Stimulated activated CD8-positive, alpha-beta memory T cell treated with anti-CD3 and anti-CD28 coated beads, Interleukin-15, amount 100 ng/mL, for 48 hours (primary cell): ENCODE results near the gene FICD.
A peak's percentile ranks its signal among the peaks of the same experiment; 100 is the strongest.

ENCODE experiments used
- DNase-seq, 2 donors: peaks; one replicate each; pipeline ENCODE4 v3.0.0-alpha.2; 2020; ENCODE audit warnings: low read depth in 2 of 2

The FICD gene

DNA sequence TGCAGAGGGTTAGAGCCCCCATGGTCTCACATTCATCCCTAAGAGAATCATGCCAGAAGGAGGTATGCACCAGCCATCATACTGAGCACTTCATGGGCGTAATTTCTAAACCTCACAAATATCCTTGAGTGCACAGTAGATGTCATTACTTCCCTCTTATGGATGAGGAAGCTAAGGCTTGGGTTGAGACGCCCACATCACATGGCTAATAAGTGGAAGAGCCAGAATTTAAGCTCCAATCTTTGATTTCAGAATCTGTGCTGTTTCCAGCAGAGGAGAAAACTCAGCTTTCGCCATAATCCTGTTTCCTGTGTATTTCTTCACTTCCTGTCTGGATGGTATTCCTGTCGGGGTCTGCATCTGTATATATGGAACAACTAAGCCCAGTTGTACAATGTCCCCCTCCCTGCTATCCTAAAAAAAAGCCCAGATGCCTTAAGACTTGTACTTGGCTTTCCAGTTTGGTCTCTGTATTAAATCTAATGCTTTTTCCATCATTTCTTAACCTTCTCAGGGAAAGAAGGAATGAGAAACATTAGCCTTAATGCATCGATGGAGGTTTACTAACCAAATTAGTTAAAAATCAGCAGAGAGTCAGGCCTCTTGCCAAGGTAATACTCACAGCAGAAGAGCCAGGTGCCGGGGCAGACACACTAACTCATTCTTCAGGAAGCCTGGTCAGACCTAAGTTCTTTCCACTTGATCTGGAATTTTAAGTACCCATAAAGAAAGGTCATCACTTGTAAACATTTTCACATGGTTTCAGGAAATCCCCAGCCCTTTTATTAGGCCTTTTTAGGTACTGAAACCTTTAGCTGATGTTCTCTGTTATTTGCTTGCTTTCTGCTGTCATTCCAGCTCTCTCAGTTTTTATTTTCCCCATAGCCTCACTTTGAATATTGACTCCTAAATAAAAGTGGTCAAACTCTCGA lies 52.6 kb downstream of the FICD start:
- DNase-seq: no peak

DNA sequence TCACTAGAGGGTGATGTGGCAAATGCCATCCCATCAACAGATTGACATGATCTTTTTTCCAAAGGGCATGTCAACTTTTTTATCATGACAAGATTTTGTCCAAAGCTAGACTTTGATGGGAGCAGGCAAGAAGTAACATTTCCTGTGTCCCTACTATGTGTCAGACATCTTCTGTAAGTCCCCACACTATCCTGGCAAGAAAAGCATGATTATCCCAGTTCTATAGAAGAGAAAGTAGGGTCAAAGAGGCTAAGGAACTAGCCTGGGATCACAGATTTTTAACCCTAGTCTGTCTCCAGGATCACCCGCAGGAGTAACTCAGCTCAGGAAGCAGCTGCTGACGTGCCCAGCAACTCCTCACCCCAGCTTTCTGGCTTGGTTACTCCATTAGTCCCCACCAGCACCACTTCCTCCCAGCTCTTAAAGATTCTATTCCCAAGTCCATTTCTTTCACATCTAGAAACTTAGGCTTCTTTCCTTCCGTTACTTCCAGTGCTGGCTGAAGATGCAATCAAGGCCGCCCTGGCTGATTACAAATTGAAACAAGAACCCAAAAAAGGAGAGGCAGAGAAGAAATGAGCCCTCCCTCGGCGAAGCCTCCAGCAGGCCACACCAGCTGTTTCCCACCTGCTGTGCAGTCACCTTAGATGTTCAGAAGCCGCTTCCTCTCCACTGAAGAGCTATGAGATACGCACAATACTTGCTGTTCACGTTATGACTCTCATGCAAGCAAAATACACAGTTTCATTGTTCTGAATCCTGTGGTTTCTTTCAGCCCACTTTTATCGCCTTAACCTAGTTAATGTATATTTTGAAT lies 53.5 kb downstream of the FICD start:
- peak; percentile 54 to 64 for DNase-seq
